ENCODE results near the gene TULP3. TPM values are rescaled to one million over a fixed set of nuclear protein-coding genes. Genes with fewer than 3 reads are reported as not detected.
"Not testable (repeated sequence)": the region's sequence is repeated elsewhere in the genome, so short reads cannot be mapped to it uniquely, and the experiment has no call there.

Gene TULP3
- total RNA-seq, 5 donors from 2014 or later (not counting 1 experiment from before 2014, with no cell fraction given), result 5.6 to 8.9 (median 7.7) TPM

DNA sequence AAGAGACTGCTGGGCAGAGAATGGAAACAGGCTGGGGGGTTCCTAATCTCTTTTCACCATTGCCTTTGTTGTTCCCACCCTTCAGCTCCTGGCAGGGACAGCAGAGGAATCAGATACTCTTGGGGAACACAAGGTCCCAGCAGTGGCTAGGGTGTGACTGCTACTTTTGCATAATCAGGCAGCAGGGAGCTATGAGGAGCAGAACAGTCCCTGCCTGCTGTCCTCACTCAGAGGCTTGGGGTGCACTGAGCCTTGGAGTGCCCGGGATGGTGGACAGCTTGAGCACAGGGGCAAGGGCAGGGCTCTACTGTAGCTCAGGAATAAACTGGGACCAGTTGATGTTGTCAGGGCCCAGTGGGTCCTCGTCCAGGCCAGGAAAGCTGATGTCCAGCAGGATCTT is 32.4 kb upstream of the TULP3 start:
- peaks cover 0 to 2% (median 2%) of the 10 kb centered on the region in 3 donors for H3K4me1 Mint-ChIP-seq

DNA sequence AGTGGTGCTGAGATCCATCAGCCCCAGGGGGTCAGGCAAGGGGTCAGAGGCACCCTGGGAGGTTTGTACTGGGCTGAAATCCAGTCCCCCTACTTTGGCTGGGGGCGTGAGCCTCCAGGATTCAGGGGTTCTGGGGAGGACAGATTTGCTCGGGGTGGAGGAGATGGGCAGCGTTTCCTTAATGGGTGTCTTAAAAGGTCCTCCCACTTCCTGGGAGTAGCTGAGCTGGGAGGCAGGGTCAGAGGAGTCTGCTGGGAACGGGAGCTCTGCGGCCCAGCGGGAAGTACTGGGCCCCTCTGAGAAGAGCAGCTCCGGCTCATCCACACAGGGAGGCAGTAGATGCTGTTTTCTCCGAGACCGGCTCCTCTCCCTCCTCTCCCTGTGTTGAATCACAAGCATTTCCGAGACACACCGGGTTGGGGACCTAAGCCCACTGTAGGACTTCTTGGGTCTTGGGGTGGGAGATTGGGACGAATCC is 31.7 kb upstream of the TULP3 start:
- H3K36me3 ChIP-seq (ENCODE audit: control insufficient read depth in 2 of 2, extremely low read depth in 1 of 2, insufficient read depth in 1 of 2, low read length in 1 of 2), result peaks cover 7 to 21% of the 10 kb centered on the region in 2 donors
- DNase-seq (no peak), ATAC-seq (replicated peaks in 1 of 4) (no peak)
- H3K9me3 ChIP-seq, result no peaks in the 10 kb centered on the region
- ChIA-PET POLR2A (no interaction called here), CTCF (no interaction called here)
- H3K27ac ChIP-seq (ENCODE audit: low read length), result no peak overlapping the region
- Mint-ChIP-seq H3K9me3 (no peaks in the 10 kb centered on the region), H3K27ac (peak overlapping the region in 1 of 2 donors; percentile 34), H3K4me1 (no peaks in the 10 kb centered on the region), H3K4me3 (no peak overlapping the region), H3K27me3 (no peaks in the 10 kb centered on the region), H3K36me3 (peaks cover 20% of the 10 kb centered on the region)
- H3K4me1 ChIP-seq (ENCODE audit: control insufficient read depth in 1 of 2, extremely low read depth in 1 of 2, insufficient read depth in 2 of 2, low read length in 2 of 2), result no peaks in the 10 kb centered on the region
- H3K4me3 ChIP-seq (ENCODE audit: control insufficient read depth in 1 of 2, extremely low read depth in 1 of 2, low read length in 1 of 2), result no peak overlapping the region
- no peaks in the 10 kb centered on the region for H3K27me3 ChIP-seq (replicated peaks in 1 of 2; ENCODE audit: control insufficient read depth in 2 of 2, extremely low read depth in 1 of 2, insufficient read depth in 2 of 2, low read length in 1 of 2)
- 100% methylated on average over 6 of the region's 12 CpGs for WGBS (ENCODE audit: insufficient coverage)

More for the DNA sequence above, 32.4 kb upstream of the TULP3 start:
- H3K27ac ChIP-seq (ENCODE audit: low read length), result no peak overlapping the region
- ATAC-seq (replicated peaks in 1 of 4), result no peak
- H3K4me3 ChIP-seq (ENCODE audit: control insufficient read depth in 1 of 2, extremely low read depth in 1 of 2, low read length in 1 of 2), result no peak overlapping the region
- no peaks in the 10 kb centered on the region for H3K9me3 ChIP-seq
- 100% methylated on average over 2 of the region's 2 CpGs for WGBS (ENCODE audit: insufficient coverage)
- POLR2A ChIA-PET, result no interaction called here
- H3K36me3 ChIP-seq (ENCODE audit: control insufficient read depth in 2 of 2, extremely low read depth in 1 of 2, insufficient read depth in 1 of 2, low read length in 1 of 2), result peaks cover 7 to 21% of the 10 kb centered on the region in 2 donors
- no peaks in the 10 kb centered on the region for H3K4me1 ChIP-seq (ENCODE audit: control insufficient read depth in 1 of 2, extremely low read depth in 1 of 2, insufficient read depth in 2 of 2, low read length in 2 of 2)
- no peaks in the 10 kb centered on the region for H3K27me3 Mint-ChIP-seq
- H3K9me3 Mint-ChIP-seq, result no peaks in the 10 kb centered on the region
- H3K4me3 Mint-ChIP-seq, result no peak overlapping the region
- no peak overlapping the region for H3K27ac Mint-ChIP-seq
- CTCF ChIA-PET, result interaction anchor here in 1 of 2 donors (0.6 kb wide), 1 partner anchor 10 kb away, joined by 3 read pairs; no protein-coding TSS in a partner anchor
- H3K36me3 Mint-ChIP-seq, result peaks cover 21% of the 10 kb centered on the region
- H3K27me3 ChIP-seq (replicated peaks in 1 of 2; ENCODE audit: control insufficient read depth in 2 of 2, extremely low read depth in 1 of 2, insufficient read depth in 2 of 2, low read length in 1 of 2), result no peaks in the 10 kb centered on the region
- no peak for DNase-seq

DNA sequence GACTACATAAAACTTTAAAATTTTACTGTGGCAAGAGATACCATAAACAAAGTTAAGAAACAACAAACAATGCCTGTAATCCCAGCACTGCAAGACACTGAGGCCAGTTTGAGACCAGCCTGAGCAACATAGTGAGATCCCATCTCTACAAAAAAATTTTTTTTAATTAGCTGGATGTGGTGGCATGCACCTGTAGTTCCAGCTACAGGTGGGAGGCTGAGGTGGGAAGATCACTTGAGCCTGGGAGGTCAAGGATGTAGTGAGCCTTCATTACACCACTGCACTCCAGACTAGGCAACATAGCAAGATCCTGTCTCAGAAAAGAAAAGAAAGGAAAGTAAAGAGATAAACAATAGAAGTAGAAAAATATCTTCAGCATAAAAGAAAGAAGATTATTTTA is 30.5 kb upstream of the TULP3 start:
- Mint-ChIP-seq H3K36me3 (peaks cover 22% of the 10 kb centered on the region), H3K4me3 (no peak overlapping the region)

DNA sequence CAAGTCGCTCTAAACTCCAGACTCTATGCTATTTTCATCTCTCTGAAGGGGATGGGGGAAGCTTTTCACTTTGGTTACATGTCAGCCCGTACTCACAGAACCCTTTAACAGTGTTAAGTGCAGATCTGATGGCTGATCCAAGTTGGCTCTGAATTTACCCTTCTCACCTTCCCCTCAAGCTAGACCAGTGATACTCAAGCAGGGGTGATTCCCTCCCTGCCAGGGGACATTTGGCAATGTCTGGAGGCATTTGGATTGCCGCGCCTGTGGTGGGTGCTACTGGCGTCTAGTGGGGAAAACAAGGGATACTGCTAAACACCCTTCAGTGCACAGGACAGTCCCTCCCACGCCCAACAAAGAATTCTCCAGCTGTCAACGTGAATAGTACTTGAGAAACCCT is 27.8 kb upstream of the TULP3 start:
- peaks cover 0 to 3% (median 2%) of the 10 kb centered on the region in 3 donors for H3K4me1 Mint-ChIP-seq
- H3K4me3 ChIP-seq (ENCODE audit: control insufficient read depth in 1 of 2, extremely low read depth in 1 of 2, low read length in 1 of 2), result no peak overlapping the region
- H3K4me1 ChIP-seq (ENCODE audit: control insufficient read depth in 1 of 2, extremely low read depth in 1 of 2, insufficient read depth in 2 of 2, low read length in 2 of 2), result no peaks in the 10 kb centered on the region
- ChIA-PET CTCF (no interaction called here), POLR2A (interaction anchor here in 1 of 2 donors (0.6 kb wide), 1 partner anchor 11 kb away, joined by 3 read pairs; no protein-coding TSS in a partner anchor)
- no peaks in the 10 kb centered on the region for H3K9me3 ChIP-seq
- no peak overlapping the region for H3K27ac ChIP-seq (ENCODE audit: low read length)
- WGBS (ENCODE audit: insufficient coverage), result 93% methylated on average over 5 of the region's 7 CpGs
- peaks cover 6 to 7% of the 10 kb centered on the region in 2 donors for H3K36me3 ChIP-seq (ENCODE audit: control insufficient read depth in 2 of 2, extremely low read depth in 1 of 2, insufficient read depth in 1 of 2, low read length in 1 of 2)
- no peaks in the 10 kb centered on the region for H3K27me3 ChIP-seq (replicated peaks in 1 of 2; ENCODE audit: control insufficient read depth in 2 of 2, extremely low read depth in 1 of 2, insufficient read depth in 2 of 2, low read length in 1 of 2)
- no peak overlapping the region for H3K27ac Mint-ChIP-seq
- no peak overlapping the region for H3K4me3 Mint-ChIP-seq
- ATAC-seq (replicated peaks in 1 of 4), result no peak
- no peaks in the 10 kb centered on the region for H3K9me3 Mint-ChIP-seq
- no peaks in the 10 kb centered on the region for H3K27me3 Mint-ChIP-seq
- peaks cover 13% of the 10 kb centered on the region for H3K36me3 Mint-ChIP-seq
- no peak for DNase-seq

More for the DNA sequence above, 30.5 kb upstream of the TULP3 start:
- no peak for DNase-seq
- Mint-ChIP-seq H3K4me1 (no peaks in the 10 kb centered on the region), H3K27me3 (no peaks in the 10 kb centered on the region), H3K9me3 (no peaks in the 10 kb centered on the region), H3K27ac (no peak overlapping the region)
- Histone ChIP-seq H3K27ac (ENCODE audit: low read length) (no peak overlapping the region), H3K36me3 (ENCODE audit: control insufficient read depth in 2 of 2, extremely low read depth in 1 of 2, insufficient read depth in 1 of 2, low read length in 1 of 2) (peaks cover 7 to 11% of the 10 kb centered on the region in 2 donors), H3K4me1 (ENCODE audit: control insufficient read depth in 1 of 2, extremely low read depth in 1 of 2, insufficient read depth in 2 of 2, low read length in 2 of 2) (no peaks in the 10 kb centered on the region), H3K4me3 (ENCODE audit: control insufficient read depth in 1 of 2, extremely low read depth in 1 of 2, low read length in 1 of 2) (no peak overlapping the region), H3K9me3 (no peaks in the 10 kb centered on the region), H3K27me3 (replicated peaks in 1 of 2; ENCODE audit: control insufficient read depth in 2 of 2, extremely low read depth in 1 of 2, insufficient read depth in 2 of 2, low read length in 1 of 2) (no peaks in the 10 kb centered on the region)
- ChIA-PET POLR2A (interaction anchor here in 1 of 2 donors (0.6 kb wide), 1 partner anchor 12 kb away, joined by 3 read pairs; no protein-coding TSS in a partner anchor), CTCF (interaction anchor here in 1 of 2 donors (0.7 kb wide), 1 partner anchor 295 kb away, joined by 3 read pairs; no protein-coding TSS in a partner anchor)
- no peak for ATAC-seq (replicated peaks in 1 of 4)

DNA sequence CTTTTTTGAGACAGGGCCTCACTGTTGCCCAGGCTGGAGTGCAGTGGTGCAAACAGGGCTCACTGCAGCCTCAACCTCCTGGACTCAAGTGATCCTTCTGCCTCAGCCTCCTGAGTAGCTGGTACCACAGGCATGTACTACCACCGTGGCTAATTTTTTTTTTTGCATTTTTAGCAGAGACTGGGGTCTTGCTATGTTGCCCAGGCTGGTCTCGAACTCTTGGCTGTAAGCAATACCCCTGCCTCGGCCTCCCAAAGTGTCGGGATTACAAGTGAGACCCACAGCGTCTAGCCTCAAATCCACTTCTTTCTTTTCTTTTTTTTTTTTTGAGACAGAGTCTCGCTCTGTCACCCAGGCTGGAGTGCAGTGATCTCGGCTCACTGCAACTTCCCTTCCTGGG is 27.3 kb upstream of the TULP3 start:
- H3K27me3 ChIP-seq (replicated peaks in 1 of 2; ENCODE audit: control insufficient read depth in 2 of 2, extremely low read depth in 1 of 2, insufficient read depth in 2 of 2, low read length in 1 of 2); H3K9me3 Mint-ChIP-seq; H3K4me1 ChIP-seq (ENCODE audit: control insufficient read depth in 1 of 2, extremely low read depth in 1 of 2, insufficient read depth in 2 of 2, low read length in 2 of 2); POLR2A ChIA-PET; H3K9me3 ChIP-seq; DNase-seq; H3K4me3 ChIP-seq (ENCODE audit: control insufficient read depth in 1 of 2, extremely low read depth in 1 of 2, low read length in 1 of 2); H3K27ac Mint-ChIP-seq; ATAC-seq (replicated peaks in 1 of 4); H3K36me3 ChIP-seq (ENCODE audit: control insufficient read depth in 2 of 2, extremely low read depth in 1 of 2, insufficient read depth in 1 of 2, low read length in 1 of 2); H3K27ac ChIP-seq (ENCODE audit: low read length); H3K4me1 Mint-ChIP-seq; H3K27me3 Mint-ChIP-seq; H3K4me3 Mint-ChIP-seq: not testable (repeated sequence)
- 98% methylated on average over 5 of the region's 7 CpGs for WGBS (ENCODE audit: insufficient coverage)
- H3K36me3 Mint-ChIP-seq, result peaks cover 13% of the 10 kb centered on the region
- CTCF ChIA-PET, result interaction anchor here in 1 of 2 donors (0.5 kb wide), 1 partner anchor 69 kb away, joined by 3 read pairs; no protein-coding TSS in a partner anchor

DNA sequence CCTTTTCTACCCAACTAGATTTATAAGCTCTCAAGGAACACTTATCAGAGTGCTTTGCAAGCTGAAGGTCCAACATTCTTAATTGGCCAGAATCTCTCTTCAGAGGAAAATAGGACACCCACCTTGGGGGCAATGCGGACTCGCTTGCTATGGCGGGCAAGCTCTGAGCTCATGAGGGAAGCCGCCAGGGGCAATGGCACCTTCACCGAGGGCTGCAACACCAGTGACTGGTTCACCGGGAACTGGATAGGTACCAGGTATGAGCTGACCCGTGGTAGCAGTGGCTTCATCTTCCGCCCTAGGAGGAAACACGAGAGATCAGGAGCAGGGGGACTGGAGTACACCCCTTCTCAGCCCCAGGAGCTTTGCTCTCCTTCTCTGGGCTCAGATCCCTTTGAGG is 26.5 kb upstream of the TULP3 start:
- no peak overlapping the region for H3K4me3 Mint-ChIP-seq
- Histone ChIP-seq H3K27ac (ENCODE audit: low read length) (no peak overlapping the region), H3K4me1 (ENCODE audit: control insufficient read depth in 1 of 2, extremely low read depth in 1 of 2, insufficient read depth in 2 of 2, low read length in 2 of 2) (peaks cover 0 to 4% of the 10 kb centered on the region in 2 experiments), H3K36me3 (ENCODE audit: control insufficient read depth in 2 of 2, extremely low read depth in 1 of 2, insufficient read depth in 1 of 2, low read length in 1 of 2) (no peaks in the 10 kb centered on the region), H3K4me3 (ENCODE audit: control insufficient read depth in 1 of 2, extremely low read depth in 1 of 2, low read length in 1 of 2) (no peak overlapping the region), H3K9me3 (no peaks in the 10 kb centered on the region), H3K27me3 (replicated peaks in 1 of 2; ENCODE audit: control insufficient read depth in 2 of 2, extremely low read depth in 1 of 2, insufficient read depth in 2 of 2, low read length in 1 of 2) (no peaks in the 10 kb centered on the region)
- POLR2A ChIA-PET, result no interaction called here
- H3K27ac Mint-ChIP-seq, result no peak overlapping the region
- H3K36me3 Mint-ChIP-seq, result peaks cover 13% of the 10 kb centered on the region
- peaks cover 0 to 7% (median 5%) of the 10 kb centered on the region in 3 donors for H3K4me1 Mint-ChIP-seq
- 97% methylated on average over 9 of the region's 9 CpGs for WGBS (ENCODE audit: insufficient coverage)
- H3K27me3 Mint-ChIP-seq, result no peaks in the 10 kb centered on the region
- CTCF ChIA-PET, result interaction anchor here (0.5 to 0.6 kb wide), 4 partner anchors 9 to 1176 kb away, joined by 3 to 5 read pairs (median 3); no protein-coding TSS in a partner anchor
- H3K9me3 Mint-ChIP-seq, result no peaks in the 10 kb centered on the region
- ATAC-seq (replicated peaks in 1 of 4), result no peak
- DNase-seq, result no peak
